ENCODE measurements around the gene TMEM232.

Gene TMEM232

DNA sequence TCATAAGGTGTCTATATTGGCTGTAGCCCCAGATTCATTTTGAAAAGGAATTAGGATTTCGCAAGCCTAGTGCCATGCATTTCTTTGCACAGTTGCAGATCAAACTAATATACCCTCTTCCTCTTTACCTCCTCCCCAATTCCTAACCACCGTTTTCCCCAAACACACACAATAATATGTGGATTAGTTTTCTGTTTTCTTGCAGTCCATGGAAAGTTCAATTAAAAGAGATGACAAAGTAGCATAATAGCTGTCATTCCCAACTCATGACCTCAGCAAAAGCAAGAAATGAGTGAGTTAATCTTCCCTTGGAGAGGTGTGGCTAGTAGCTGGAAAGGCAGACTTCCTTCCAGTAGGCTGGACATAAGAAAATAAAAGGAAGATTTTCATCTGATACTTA is 349.1 kb downstream of the TMEM232 start:
- TF ChIP-seq, protein P1, sequence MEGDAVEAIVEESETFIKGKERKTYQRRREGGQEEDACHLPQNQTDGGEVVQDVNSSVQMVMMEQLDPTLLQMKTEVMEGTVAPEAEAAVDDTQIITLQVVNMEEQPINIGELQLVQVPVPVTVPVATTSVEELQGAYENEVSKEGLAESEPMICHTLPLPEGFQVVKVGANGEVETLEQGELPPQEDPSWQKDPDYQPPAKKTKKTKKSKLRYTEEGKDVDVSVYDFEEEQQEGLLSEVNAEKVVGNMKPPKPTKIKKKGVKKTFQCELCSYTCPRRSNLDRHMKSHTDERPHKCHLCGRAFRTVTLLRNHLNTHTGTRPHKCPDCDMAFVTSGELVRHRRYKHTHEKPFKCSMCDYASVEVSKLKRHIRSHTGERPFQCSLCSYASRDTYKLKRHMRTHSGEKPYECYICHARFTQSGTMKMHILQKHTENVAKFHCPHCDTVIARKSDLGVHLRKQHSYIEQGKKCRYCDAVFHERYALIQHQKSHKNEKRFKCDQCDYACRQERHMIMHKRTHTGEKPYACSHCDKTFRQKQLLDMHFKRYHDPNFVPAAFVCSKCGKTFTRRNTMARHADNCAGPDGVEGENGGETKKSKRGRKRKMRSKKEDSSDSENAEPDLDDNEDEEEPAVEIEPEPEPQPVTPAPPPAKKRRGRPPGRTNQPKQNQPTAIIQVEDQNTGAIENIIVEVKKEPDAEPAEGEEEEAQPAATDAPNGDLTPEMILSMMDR (IDR thresholded peaks at IDR 0.05; ENCODE audit: low read depth, low read length, missing control alignments): no peak
- H3K4me3 ChIP-seq (replicated peaks; ENCODE audit: low read depth, low read length): no peak overlapping the region
- no peak for DNase-seq (ENCODE audit: extremely low read depth, low read depth)

DNA sequence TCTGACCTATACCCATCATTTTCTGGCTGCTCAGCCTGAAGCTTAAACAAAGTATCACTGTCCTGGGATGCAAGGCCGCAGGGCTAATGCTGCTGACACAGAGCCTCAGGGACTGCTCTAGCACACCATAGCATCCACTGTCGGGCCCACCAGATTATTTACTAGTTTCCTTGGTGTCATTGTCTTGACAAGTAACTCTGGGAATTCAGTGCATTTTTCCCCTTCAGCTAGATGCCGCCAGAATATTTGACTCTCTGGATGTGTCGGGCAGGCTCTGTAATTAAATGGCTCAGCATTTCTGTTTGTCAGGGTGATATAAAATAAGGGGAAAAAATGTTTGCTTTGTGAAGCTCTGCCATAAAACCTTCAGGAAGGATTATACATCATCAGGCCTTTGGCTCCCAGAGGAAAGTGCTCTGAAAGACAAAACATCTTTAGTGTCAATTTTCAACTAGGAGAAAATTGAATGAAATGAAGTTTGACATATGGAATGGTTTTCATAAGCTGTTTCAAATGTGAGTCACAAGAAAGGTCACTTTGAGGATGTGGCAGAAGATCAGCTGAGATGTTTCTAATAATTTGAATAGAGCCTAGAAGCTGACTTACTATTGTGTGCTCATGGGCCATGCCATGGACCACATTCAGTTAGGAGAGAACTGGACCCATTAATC is 350.1 kb downstream of the TMEM232 start:
- no peak overlapping the region for H3K4me3 ChIP-seq (replicated peaks; ENCODE audit: low read depth, low read length)
- DNase-seq (ENCODE audit: extremely low read depth, low read depth): no peak
- TF ChIP-seq, protein P1 (IDR thresholded peaks at IDR 0.05; ENCODE audit: low read depth, low read length, missing control alignments): no peak

DNA sequence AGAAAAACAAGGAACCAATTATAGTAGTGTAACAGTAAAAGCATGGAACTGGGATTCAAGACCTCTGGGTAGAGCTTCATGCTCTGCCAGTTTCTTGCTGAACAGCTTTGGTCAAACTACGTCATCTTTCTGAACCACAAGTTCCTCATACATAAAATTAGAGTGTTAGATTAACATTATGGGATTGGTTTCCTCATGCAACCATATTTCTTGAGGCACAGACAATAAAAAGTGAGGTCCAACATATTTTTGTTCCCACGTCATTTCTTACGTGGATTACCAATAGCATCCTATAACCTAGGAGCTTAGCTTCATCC is 354.8 kb downstream of the TMEM232 start:
- no peak overlapping the region for H3K4me3 ChIP-seq (replicated peaks; ENCODE audit: low read depth, low read length)
- TF ChIP-seq, protein P1 (IDR thresholded peaks at IDR 0.05; ENCODE audit: low read depth, low read length, missing control alignments): no peak
- DNase-seq (ENCODE audit: extremely low read depth, low read depth): no peak

DNA sequence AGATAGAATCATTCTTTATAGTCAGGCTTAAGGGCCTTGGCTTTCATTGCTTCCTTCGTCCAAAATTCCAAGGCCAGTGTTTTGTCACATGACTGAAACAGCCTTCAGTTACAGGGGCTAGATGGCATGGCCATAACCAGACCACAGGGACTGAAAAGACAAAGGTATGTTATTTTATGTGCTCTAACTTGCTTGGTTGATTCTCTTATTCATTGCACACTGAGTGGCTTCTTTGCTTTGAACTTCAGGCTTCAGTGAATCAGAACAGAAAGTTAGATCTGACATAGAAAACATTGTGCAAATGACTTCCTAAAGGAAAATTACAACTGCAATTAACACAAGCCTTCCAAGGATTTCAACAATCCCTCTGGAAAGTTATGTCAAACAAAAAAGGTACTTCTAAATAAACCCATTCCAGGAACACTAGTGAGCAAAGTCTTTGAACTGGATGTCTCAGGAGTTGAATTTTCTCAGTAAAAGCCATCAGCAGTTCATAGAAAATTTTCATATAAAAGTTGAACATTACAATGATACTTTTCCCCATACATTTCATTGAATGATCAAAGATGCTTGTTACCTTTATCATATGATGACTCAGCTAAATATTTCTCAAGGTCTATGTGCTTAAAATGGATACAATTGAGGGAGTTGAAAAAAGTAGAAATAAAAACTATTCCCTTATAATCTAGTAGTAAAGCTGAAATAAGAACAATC is 355.3 kb downstream of the TMEM232 start:
- H3K4me3 ChIP-seq (replicated peaks; ENCODE audit: low read depth, low read length): no peak overlapping the region
- no peak for DNase-seq (ENCODE audit: extremely low read depth, low read depth)
- TF ChIP-seq, protein P1 (IDR thresholded peaks at IDR 0.05; ENCODE audit: low read depth, low read length, missing control alignments): no peak
